Duodenal mucosa (tissue), 2 donors: Measurements from ENCODE around the gene ITPRIPL1.

Experiments
- H3K27ac ChIP-seq: one replicate; pipeline ENCODE4 v1.7.0; 2013; ENCODE audit warnings: low read depth, low read length
- H3K27me3 ChIP-seq, 2 donors: one replicate each; pipeline ENCODE4 v1.7.0; 2013; ENCODE audit warnings: low read length in 2 of 2, control low read depth in 1 of 2; ENCODE audit not compliant: insufficient read depth in 2 of 2, control insufficient read depth in 1 of 2
- H3K36me3 ChIP-seq, 2 donors: one replicate each; pipeline ENCODE4 v1.7.0; 2013; ENCODE audit warnings: low read length in 2 of 2, control low read depth in 1 of 2; ENCODE audit not compliant: insufficient read depth in 2 of 2, control insufficient read depth in 1 of 2
- H3K4me1 ChIP-seq, 2 donors: one replicate each; pipeline ENCODE4 v1.7.0; 2013; ENCODE audit warnings: low read length in 2 of 2, control low read depth in 1 of 2; ENCODE audit not compliant: insufficient read depth in 2 of 2, control insufficient read depth in 1 of 2
- H3K4me3 ChIP-seq, 2 donors: one replicate each; pipeline ENCODE4 v1.7.0; 2013; ENCODE audit warnings: low read length in 2 of 2, low read depth in 1 of 2
- H3K9ac ChIP-seq, 2 donors: one replicate each; pipeline ENCODE4 v1.7.0; 2013; ENCODE audit warnings: low read length in 2 of 2, low read depth in 1 of 2
- H3K9me3 ChIP-seq, 2 donors: one replicate each; pipeline ENCODE4 v1.7.0; 2013; ENCODE audit warnings: low read length in 2 of 2, control low read depth in 1 of 2; ENCODE audit not compliant: control insufficient read depth in 1 of 2

ITPRIPL1 gene

GRCh38 chr2:96305979-96306308 is 19.2 kb upstream of the ITPRIPL1 start:
- H3K36me3 ChIP-seq: peaks cover 23 to 28% of the 10 kb centered on the region in 2 donors
- H3K27ac ChIP-seq: peak overlapping the region; percentile 71
- peak overlapping the region; percentile 86 to 94 for H3K9ac ChIP-seq
- peak overlapping the region; percentile 89 to 98 for H3K4me3 ChIP-seq
- H3K4me1 ChIP-seq: peaks cover 14 to 18% of the 10 kb centered on the region in 2 donors
- H3K27me3 ChIP-seq: no peaks in the 10 kb centered on the region
- H3K9me3 ChIP-seq: no peaks in the 10 kb centered on the region

GRCh38 chr2:96306370-96306769 is 18.7 kb upstream of the ITPRIPL1 start:
- H3K9me3 ChIP-seq: no peaks in the 10 kb centered on the region
- peaks cover 14 to 18% of the 10 kb centered on the region in 2 donors for H3K4me1 ChIP-seq
- H3K27me3 ChIP-seq: no peaks in the 10 kb centered on the region
- no peak overlapping the region for H3K9ac ChIP-seq
- H3K36me3 ChIP-seq: peaks cover 19 to 23% of the 10 kb centered on the region in 2 donors
- H3K27ac ChIP-seq: no peak overlapping the region
- peak overlapping the region; percentile 89 to 98 for H3K4me3 ChIP-seq

GRCh38 chr2:96308248-96308647 is 16.9 kb upstream of the ITPRIPL1 start:
- Histone ChIP-seq H3K9me3 (no peaks in the 10 kb centered on the region), H3K4me1 (peaks cover 14 to 18% of the 10 kb centered on the region in 2 donors), H3K4me3 (no peak overlapping the region), H3K36me3 (peaks cover 2 to 5% of the 10 kb centered on the region in 2 donors), H3K9ac (no peak overlapping the region), H3K27me3 (no peaks in the 10 kb centered on the region), H3K27ac (no peak overlapping the region)

- Histone ChIP-seq H3K36me3 (no peaks in the 10 kb centered on the region), H3K27ac (no peak overlapping the region), H3K4me3 (no peak overlapping the region), H3K4me1 (no peaks in the 10 kb centered on the region), H3K27me3 (peaks cover 0 to under 1% of the 10 kb centered on the region in 2 donors), H3K9me3 (no peaks in the 10 kb centered on the region), H3K9ac (no peak overlapping the region)
Observed at GRCh38 chr2:96315005-96315399, 10.1 kb upstream of the ITPRIPL1 start.

- Histone ChIP-seq H3K9me3 (no peaks in the 10 kb centered on the region), H3K4me3 (no peak overlapping the region), H3K36me3 (no peaks in the 10 kb centered on the region), H3K27ac (no peak overlapping the region), H3K9ac (peak overlapping the region in 1 of 2 donors; percentile 25), H3K27me3 (peaks cover under 1 to 6% of the 10 kb centered on the region in 2 donors), H3K4me1 (no peaks in the 10 kb centered on the region)
Observed at GRCh38 chr2:96315400-96316071, 9.6 kb upstream of the ITPRIPL1 start.

GRCh38 chr2:96316999-96317398 is 8.1 kb upstream of the ITPRIPL1 start:
- H3K4me3 ChIP-seq: no peak overlapping the region

GRCh38 chr2:96317584-96317997 is 7.5 kb upstream of the ITPRIPL1 start:
- H3K36me3 ChIP-seq: no peaks in the 10 kb centered on the region
- H3K27me3 ChIP-seq: peaks cover 10 to 15% of the 10 kb centered on the region in 2 donors

More at GRCh38 chr2:96316999-96317398, 8.1 kb upstream of the ITPRIPL1 start:
- peaks cover 2 to 11% of the 10 kb centered on the region in 2 donors for H3K4me1 ChIP-seq
- H3K9me3 ChIP-seq: no peaks in the 10 kb centered on the region
- no peak overlapping the region for H3K27ac ChIP-seq
- H3K9ac ChIP-seq: no peak overlapping the region
- peaks cover 10 to 14% of the 10 kb centered on the region in 2 donors for H3K27me3 ChIP-seq
- H3K36me3 ChIP-seq: no peaks in the 10 kb centered on the region

GRCh38 chr2:96318723-96319122 is 6.4 kb upstream of the ITPRIPL1 start:
- no peaks in the 10 kb centered on the region for H3K36me3 ChIP-seq
- no peak overlapping the region for H3K9ac ChIP-seq
- peaks cover 15% of the 10 kb centered on the region in 2 donors for H3K27me3 ChIP-seq
- H3K4me3 ChIP-seq: no peak overlapping the region
- H3K27ac ChIP-seq: no peak overlapping the region
- H3K9me3 ChIP-seq: no peaks in the 10 kb centered on the region
- peaks cover 3 to 13% of the 10 kb centered on the region in 2 donors for H3K4me1 ChIP-seq

More at GRCh38 chr2:96317584-96317997, 7.5 kb upstream of the ITPRIPL1 start:
- Histone ChIP-seq H3K9ac (no peak overlapping the region), H3K9me3 (no peaks in the 10 kb centered on the region), H3K4me3 (no peak overlapping the region), H3K4me1 (peaks cover 3 to 13% of the 10 kb centered on the region in 2 donors), H3K27ac (no peak overlapping the region)

GRCh38 chr2:96319396-96319795 is 5.7 kb upstream of the ITPRIPL1 start:
- Histone ChIP-seq H3K27ac (no peak overlapping the region), H3K27me3 (peaks cover 15% of the 10 kb centered on the region in 2 donors), H3K4me3 (no peak overlapping the region), H3K9ac (no peak overlapping the region), H3K4me1 (peaks cover 3 to 13% of the 10 kb centered on the region in 2 donors), H3K9me3 (no peaks in the 10 kb centered on the region), H3K36me3 (no peaks in the 10 kb centered on the region)

- peaks cover 7 to 17% of the 10 kb centered on the region in 2 donors for H3K4me1 ChIP-seq
- H3K4me3 ChIP-seq: no peak overlapping the region
- no peak overlapping the region for H3K27ac ChIP-seq
- no peaks in the 10 kb centered on the region for H3K9me3 ChIP-seq
- no peak overlapping the region for H3K9ac ChIP-seq
- no peaks in the 10 kb centered on the region for H3K36me3 ChIP-seq
- peaks cover 21 to 23% of the 10 kb centered on the region in 2 donors for H3K27me3 ChIP-seq
Observed at GRCh38 chr2:96320326-96320725, 4.8 kb upstream of the ITPRIPL1 start.
